ENCODE results near the gene ITPKB.

- TF ChIP-seq POLR2A (IDR thresholded peaks at IDR 0.05) (no peak), CTCF (IDR thresholded peaks at IDR 0.05) (no peak)
Measured at GRCh38 chr1:226685196-226685820, 53.8 kb downstream of the ITPKB start.

Measured in heart left ventricle (tissue), 13 donors.